OCI-LY7 (cell line): Measurements from ENCODE around the gene UNC45B.

Experiments
- EZH2phosphoT487 ChIP-seq: fragments of 200-600 bp; sonication (generic); IDR thresholded peaks from 2 replicates; pipeline ENCODE4 v1.6.1; 2018; ENCODE audit warnings: low read depth, borderline replicate concordance, mild to moderate bottlenecking, mixed run types, antibody characterized with exemption, low read length, moderate library complexity, mixed read lengths
- TF ChIP-seq, protein P1 (sequence below): fragments of 200-600 bp; sonication (generic); conservative IDR thresholded peaks from 2 replicates; pipeline ENCODE4 v1.5.1; 2014; ENCODE audit warnings: mild to moderate bottlenecking, antibody characterized with exemption, low read length, moderate library complexity, mixed read lengths

DNA sequence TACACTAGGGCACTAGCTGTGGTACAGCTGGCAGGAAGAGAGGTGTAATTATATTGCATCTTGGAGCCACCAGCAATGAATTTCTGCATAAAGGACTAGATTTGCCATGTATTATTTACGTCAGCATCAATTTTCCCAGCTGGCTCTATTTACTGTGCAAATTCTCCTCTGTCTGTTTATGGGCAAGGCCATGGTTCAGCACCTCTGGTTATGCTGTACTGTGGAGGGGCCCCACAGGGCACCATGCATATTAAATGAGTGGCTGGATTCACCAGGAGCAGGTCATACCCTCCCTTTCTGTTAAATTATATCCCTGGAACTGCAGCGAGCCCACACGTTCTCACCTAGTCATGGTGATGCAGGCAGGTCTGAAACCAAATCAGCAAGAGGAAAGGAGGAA lies 47.7 kb upstream of the UNC45B start:
- TF ChIP-seq, protein P1, sequence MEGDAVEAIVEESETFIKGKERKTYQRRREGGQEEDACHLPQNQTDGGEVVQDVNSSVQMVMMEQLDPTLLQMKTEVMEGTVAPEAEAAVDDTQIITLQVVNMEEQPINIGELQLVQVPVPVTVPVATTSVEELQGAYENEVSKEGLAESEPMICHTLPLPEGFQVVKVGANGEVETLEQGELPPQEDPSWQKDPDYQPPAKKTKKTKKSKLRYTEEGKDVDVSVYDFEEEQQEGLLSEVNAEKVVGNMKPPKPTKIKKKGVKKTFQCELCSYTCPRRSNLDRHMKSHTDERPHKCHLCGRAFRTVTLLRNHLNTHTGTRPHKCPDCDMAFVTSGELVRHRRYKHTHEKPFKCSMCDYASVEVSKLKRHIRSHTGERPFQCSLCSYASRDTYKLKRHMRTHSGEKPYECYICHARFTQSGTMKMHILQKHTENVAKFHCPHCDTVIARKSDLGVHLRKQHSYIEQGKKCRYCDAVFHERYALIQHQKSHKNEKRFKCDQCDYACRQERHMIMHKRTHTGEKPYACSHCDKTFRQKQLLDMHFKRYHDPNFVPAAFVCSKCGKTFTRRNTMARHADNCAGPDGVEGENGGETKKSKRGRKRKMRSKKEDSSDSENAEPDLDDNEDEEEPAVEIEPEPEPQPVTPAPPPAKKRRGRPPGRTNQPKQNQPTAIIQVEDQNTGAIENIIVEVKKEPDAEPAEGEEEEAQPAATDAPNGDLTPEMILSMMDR: no peak
- no peak for TF ChIP-seq EZH2phosphoT487
